Stimulated activated naive CD4-positive, alpha-beta T cell (primary cell): Measurements from ENCODE around the gene GLT6D1.

Experiments used
- DNase-seq, 6 experiments: peaks; one replicate each; lab custom pipeline; 2025; lab: John Stamatoyannopoulos, UW

The GLT6D1 gene

DNA sequence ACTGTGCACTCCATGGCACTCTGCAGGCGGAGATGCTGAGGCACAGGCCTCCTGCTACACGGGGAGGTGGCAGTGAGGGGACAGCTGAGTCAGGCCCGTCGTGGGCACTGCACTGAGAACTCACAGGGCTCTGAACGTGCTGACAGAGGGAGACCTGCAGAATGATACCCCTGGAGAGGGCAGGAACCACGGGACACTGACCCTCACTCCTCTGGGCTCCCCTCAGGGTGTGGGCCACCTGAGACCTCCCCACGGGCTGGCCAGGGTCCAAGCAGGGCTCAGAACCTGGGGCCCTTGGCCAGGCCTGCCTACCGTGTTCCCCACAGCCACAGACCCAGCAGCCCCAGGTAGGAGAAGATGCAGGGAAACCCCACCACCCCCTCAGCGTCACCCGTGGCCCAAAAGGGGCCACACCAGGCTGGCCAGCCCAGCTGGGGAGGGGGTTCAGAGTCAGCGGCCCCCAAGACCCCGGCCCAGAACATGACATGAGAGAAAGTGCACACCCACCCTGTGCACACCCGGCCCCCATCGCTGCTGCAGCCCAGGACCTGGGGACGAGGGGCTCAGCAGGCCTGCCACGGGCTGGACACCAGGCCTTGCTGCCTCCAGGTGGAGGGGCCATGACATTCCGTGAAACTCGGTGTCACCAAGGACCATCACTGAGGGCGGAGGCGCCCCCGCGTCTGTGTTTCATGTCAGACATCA lies 30.9 kb downstream of the GLT6D1 start:
- DNase-seq, result no peak

DNA sequence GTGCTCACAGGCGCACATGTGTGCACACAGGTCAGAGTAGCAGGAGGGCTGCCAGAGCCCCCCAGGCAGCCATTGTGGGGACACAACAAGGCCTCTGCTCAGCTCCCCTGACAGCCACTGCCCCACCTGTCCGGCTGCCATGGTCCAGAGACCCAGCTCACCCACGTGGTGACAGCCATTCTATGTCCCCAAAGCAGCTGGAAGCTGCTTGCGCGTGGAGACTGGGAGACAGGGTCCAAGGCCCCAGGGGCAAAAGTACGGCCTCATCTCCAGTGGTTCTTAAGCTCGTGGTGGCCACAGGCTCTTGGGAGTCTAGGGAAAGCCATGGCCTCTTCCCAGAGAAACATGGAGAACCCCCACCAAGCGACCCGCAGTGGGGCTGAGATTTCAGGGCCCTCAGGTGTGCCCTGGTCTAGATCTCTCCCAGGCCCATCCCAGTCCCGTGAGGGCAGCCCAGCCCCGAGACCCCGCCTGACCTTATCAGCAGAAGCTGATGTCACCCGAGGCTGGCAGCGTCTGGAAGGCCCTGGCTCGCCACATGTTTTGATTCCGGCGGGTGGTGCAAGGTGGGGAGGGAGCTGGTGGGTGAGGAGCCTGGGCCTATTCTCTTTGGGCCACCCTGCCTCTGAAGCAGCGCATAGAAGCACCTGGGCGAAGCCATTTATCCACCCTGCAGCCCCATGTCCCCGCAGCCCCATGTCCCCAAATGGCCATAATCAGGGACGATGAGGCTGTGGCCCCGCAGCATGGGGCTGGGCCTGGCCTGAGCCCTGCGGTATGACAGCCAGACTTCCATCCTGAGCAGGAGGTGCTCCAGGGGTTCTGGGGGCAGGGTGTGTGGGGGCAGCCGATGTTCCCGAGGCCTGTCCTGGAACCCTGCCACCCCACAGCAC lies 31.7 kb downstream of the GLT6D1 start:
- DNase-seq, result no peak

DNA sequence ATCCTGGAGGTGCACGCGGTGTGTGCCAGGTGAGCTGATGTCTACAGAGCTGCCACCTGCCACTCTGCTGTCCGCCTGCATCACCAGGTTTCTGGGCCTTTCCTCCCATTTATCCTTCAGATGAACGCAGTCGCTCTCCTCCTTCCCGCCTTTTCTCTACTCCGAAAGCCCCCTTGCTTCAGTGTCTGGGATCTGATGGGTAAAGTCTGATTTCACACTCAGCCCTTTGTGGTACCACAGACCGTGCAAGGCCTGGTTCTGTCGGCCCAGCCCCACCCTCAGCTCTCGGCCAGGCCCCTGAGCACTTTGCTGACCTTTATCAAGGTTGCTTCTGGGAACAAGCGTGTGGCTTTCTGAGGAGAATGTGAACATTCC lies 32.5 kb downstream of the GLT6D1 start:
- no peak for DNase-seq

DNA sequence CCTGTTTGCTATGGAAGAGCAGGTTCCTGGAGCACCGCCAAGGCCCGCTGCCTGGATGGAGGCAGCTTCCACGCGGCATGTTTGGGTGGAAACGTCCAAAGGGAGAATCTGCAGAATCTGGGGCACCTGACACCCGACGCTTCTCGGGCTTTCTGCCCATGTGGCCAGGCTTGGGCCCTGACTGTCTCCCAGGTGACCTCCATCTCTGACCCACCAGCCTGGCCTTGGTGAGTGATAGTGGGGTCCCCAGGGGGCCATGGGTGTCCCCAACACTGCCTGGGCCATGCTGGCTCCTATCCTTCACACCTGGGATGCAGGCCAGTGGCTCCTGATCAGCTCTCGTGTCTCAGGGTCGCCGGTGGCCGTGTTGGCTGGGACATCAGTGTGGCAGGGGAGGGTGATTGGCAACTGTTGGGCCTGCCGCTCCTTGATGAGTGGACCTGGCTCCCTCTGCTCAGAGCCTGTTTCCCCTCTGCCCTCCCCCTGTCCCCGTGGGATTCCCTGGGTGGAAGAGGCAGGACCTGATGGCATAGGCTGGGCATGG lies 34.0 kb downstream of the GLT6D1 start:
- DNase-seq, result no peak

DNA sequence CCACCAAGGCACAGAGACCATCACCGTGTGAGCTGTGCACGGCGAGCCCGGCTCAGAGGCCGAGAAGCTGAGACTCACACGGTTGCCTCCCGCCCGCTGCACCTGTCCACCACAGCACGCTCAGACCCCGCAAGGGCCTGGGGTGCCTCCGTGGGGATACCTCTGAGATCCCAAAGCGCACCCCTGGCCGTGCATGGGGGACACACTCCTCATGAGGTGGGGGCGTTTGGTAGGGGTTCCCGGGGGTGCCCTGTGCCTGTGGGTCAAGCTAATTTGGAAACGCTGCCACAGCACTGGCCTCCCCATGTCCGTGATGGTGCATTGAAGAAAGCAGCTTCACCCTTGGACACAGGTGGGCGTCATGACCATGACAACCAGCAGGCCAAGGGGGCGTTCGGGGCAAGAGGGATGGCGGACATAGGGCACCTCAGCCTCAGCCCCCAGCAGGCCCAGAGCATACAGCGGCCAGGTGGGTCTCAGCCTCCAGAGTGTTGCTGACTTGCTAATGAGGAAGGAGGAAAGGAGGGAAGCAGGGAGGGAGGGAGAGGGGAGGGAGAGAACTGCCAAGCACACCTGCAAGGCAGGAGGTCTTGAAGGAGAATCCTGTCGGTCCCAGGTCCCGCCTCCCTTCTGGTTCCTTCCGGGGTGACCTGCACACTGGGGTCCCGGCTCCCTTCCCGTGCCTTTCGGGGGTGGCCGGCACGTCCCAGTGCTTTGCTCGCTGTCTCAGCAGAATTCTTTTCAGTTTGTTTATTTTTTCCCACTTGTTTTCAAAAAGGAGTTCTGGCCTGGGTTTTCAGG lies 34.7 kb downstream of the GLT6D1 start:
- DNase-seq, result no peak

DNA sequence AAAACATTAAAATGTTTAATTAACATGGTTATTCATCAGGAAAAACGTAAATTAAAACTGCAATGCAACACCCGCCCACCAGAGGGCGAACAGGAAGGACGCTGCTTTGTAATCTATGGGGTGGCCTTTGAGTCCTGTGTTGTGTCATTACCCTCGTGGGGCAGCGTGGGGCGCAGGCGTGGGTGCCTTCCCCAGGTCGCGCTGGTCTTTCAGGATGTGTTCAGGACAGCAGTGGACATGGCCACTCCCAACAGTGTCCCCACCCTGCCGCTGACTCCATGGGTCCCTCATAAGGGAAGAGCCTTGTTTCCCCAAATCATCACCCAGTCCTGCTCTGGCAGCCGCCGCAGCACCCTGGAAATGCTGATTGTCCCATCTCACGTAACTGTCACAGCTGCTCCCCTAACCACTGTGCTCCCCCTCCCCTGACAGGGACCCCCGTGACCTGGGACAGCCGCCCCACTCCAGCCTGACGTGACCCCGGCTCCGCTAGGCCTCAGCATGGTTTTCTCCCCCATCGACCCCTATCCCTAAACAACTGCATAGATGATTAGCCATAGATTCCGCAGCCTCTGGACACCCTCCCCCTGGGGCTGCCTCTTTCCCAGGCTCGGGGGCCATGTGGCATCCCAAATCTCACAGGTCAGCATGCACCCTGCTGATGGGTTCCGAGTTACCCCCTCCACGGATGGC lies 36.4 kb downstream of the GLT6D1 start:
- peak in 4 of 6 experiments; percentile 12 to 39 (median 31) for DNase-seq

DNA sequence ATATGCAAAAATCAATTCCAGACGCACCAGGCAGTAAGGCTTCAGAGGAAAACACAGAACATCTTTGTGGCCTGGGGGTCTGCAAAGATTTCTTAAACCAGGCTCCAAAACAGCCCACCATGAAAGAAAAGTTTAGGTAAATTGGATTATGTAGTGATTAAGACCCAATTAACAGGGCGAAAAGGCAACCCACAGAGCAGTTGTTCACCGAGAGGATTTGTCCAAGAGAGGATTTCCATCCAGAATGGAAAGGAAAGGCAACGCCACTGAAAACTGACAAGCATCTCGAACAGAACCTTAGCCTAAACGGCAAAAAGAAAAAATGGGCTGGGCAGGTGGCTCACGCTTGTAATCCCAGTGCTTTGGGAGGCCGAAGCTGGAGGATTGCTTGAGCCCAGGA lies 37.4 kb downstream of the GLT6D1 start:
- DNase-seq, result no peak

DNA sequence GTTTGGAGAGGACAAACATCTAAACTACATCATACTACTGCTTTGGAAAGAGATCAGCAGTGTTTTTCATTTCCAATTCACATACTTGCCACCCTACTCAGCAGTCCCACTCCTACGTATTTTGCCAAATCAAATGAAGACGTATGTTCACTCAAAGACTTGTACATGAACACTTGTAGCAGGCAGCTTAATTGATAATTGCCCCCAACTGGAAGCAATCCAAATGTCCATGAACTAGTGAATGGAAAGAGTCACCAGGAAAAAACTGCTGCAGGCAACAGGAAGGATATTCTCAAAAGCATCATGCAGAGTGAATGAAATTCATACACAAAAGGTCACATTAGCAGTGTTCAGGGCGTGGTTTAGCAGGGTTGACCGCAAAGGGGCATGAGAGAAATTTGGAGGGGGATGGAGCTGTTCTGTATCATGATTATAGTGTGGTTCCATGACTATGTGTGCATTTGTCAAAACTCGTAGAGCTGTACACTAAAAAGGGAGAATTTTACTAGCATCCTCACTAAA lies 39.0 kb downstream of the GLT6D1 start:
- DNase-seq, result no peak

DNA sequence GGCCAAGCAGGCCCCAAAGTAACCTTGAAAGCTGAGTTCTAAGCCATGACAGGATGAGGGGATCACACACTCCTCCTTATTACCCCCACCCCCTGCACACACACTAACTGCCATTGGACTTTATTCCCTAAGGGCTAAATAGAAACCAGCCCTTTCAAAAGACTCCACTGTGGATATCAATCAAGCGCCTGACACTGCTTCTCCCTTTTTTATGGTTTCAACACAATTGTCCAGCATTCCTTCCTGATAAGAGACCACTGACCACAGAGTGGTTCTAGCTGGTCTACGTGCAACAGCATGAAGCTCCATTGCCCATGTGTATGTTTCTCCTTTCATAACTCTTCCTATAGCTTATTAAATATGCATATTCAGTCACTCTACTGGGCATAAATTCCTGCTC lies 43.1 kb downstream of the GLT6D1 start:
- no peak for DNase-seq

DNA sequence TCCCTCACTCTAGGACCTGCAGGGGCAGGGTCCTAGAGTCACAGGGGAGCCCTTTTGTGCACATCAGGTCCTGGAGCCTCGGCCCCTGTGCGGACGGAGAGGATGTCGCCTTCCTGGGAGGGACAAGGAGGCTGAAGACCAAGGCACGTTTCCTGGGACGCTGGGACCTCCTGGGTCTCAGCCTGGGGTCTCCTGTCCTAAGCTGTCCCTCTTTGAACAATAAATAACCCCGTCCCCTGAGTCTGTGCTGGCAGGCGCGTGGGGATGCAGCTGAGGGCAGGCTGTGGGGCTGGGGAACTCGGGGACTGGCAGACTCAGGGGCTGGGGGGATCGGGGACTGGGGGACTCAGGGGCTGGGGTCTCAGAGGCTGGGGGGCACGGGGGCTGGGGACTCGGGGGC lies 46.7 kb downstream of the GLT6D1 start:
- DNase-seq, result no peak

DNA sequence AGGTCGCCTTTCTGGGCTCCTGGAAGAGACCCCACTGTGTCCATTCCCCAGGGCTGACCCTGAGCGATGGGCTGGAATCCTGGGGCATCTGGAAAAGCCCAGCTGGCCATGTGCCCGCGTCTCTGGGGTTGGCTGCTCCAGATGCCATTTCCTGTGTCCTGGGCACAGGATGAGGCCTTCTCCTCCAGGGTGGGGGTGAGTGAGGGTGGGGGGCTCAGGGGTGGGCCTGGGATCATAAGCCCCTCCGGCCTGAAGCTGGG lies 47.1 kb downstream of the GLT6D1 start:
- no peak for DNase-seq

DNA sequence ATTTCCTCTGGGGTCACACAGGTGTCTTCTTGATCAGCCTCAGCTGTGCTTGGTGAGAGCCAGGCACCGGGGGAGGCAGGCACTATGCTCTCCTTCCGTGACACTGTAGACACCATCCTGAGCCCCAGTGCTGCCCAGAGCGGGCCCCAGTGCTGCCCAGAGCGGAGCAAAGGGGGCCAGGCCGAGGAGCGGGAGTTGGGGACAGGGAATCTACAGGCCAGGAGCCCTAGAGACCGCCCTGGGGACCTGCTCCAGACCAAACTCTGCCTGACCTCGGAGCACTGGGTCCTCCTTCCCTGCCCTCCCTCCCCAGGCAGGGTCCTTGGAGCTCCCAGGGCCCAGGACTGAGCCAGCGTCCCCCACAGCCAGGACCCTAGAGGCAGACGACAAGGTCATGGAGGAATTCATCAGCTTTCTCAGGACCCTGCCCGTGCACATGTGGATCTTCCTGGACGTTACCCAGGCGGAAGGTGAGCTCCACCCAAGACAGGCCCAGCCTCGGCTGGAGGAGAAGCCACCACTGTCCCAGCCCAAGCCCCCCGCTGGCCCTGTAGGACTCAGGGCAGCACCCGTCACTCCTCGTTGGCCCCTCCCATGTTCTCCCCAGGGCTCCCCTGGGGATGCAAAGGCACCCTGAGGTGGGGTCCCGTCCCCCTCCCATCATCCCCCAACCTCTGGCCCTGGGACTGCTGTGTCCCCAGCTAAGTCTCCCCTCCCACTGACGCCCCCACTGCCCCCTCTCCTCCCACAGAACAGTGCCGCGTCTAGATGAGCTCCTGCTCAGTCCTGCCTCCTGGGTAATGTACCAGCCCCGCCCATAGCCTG lies 47.6 kb downstream of the GLT6D1 start:
- DNase-seq, result no peak

DNA sequence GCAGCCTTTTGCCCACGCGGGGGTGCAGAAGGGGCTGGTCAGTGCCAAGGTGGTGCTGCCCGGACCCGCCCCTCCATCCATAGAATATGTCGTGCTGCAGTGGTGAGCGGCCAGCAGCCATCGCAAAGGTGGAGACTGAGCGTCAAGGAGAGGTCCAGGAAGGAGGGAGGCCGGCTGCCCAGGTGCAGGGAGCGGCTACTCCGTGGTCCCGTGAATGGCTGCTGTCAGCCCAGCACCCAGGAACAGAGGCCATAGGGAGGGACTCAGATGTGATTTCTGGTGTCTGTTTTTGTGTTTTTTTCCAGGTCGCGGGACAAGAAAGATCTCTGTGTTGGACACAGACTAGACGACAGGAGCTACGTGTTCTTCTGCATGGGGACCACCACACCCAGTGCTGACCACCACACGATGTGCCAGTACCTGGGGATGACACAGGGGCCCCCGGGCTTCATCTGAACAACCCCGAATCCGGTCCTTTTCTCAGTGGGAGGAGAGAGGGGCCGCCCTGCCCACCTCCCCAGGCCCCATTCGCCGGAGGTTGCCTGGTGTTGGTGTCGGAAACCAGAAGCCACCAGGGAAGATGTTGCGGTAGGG lies 48.8 kb downstream of the GLT6D1 start:
- DNase-seq, result no peak

DNA sequence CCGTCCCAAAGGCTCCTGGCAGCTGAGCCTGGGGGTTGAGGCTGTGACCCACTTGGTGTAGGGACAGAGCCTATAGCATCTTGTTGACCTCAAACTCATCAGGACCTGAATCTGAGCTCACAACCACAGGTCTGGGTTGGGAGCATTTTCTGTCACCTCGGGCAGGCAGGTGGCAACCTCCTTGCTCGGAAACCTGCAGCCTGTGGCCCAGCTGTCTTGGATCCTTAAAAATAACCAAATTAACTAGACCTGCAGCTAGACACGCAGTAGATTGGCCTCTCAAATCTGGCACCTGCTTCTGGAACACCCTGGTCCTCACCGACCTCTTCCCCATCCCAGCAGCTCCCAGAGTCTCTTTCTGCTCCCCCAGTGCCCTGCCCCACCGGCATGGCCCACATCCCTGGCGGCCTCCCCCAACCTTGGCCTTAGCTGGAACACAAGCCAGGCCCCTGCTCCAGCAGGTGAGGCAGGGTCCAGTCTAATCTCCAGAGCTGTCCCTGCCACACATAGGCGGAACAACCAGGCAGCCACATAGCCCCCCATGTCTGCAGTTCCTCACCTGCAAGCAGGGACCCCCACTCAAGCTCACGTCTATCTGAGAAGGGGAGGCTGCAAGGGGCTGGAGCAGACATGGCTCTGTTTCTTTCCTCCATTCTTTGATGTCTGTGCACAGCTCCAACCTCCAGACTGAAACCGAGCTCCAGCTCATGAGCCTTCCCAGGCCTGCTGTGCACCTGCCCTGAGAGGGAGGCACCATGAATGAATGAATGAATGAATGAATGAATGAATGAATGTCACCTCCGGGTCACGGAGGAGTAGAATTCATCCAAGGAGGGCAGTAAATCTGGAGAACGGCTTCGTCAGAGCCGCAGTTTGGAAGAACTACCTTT lies 49.5 kb downstream of the GLT6D1 start:
- no peak for DNase-seq

DNA sequence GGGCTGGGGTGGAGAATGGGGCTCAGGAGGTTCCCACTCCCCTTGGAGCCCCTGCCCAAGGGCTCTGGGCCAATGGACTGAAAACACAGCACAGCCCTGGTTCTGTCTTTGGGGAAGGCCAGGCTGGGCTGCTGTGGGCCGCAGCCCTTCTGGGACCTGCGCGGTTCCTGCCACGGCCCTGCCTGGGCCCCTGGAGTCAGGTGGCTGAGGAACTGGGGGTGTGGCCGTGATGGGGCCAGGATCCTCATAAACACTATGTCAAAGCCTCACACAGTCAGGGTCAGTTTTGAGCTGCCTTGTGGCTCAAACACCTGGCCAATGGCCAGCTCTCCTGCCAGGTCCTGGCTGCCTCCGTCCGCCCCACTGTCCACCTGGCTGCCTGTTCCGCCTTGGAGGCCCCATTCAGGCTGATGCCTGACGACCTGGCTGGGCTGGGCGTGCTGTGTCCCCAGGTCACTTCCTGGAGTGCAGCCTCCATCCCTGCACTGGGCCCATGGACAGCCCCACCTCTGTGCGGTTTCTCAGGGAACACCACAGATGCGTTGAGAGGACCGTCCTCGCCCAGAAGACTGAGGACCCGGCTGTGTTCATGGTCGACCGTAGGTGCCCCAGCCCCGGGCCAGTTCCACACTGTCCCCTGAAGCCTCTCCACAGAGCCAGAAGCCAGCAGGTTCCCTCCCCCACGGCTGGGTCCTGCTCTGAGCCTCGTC lies 50.3 kb downstream of the GLT6D1 start:
- no peak for DNase-seq

DNA sequence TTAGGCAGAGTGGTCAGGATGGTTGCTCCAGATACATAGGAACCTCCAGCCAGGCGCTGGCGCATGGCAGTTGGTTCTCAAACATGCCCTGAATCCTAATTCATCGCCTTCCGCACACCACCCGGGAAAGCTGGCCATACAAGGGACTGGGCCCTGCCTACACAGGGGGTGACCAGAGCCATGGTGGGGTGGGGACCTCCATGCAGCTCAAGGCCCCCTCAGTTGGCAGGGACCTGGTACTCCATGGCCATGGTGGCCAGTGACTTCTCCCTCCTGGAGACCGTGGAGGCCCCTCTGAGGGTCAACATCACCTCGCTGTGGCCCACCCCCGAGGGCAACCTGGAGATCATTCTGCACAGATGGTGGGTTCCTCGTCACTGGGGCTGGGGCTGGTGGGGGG lies 51.0 kb downstream of the GLT6D1 start:
- DNase-seq, result no peak

DNA sequence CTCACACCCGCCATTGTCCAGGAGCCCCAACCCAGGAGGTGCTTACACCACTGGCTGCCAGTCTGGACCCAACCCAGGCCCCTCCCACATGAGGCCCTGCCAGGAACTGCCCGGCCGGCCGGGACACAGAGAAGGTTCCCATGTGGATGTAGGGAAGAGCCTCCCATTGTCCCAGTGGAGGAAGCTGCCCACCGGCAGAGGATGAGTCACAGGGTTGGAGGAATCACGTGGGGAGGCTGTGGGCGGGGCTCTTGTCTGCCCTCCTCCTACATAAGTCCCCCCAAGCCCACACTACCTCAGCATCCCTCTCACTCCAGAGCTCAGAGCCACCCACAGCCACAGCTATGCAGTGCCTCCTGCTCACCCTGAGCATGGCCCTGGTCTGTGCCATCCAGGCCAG lies 51.7 kb downstream of the GLT6D1 start:
- no peak for DNase-seq

DNA sequence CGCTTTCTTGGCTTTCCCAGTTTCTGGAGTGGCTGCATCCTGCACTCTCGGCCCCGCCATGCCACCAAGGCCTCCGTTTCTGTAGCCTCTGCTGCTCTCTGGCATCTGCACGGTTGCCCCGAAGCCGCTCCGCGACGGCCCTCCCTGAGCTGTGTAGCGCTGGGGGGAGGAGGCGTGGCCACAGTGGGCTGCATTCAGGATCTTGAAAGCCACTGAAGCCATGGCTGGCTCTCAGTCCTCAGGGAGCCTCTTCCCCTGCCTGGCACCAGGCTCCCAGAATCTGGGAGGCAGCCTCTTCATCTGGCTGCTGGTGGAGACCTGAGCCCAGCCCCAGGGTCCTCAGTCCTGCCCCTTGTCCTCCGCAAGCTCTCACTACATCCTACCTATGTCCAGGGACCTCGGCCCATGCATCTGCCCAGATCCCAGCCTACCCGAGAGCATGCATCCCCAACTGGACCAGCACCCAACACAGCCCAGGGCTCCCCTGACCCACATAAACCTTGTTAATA lies 52.7 kb downstream of the GLT6D1 start:
- no peak for DNase-seq

DNA sequence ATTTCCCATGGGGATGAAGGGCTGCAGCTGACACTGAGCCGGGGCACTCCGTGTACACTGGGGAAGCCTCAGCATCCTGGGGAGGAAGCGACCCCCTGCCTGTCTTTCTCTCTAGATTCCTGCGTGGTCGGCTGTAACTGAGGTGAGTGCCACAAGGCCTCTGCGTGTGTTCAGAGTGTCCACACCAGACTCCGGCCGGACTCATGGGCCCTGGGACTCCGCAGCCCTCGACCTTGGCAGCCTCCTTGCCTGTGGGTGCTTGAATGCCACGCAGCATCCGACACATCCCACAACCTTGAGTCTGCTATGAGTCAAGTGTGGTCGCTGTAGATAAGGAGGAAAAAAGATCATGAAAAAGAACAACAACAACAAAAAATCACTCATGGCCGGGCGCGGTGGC lies 54.4 kb downstream of the GLT6D1 start:
- no peak for DNase-seq
